ENCODE measurements around the gene KRTAP3-3. TPM values are rescaled to one million over a fixed set of nuclear protein-coding genes. Genes with fewer than 3 reads are reported as not detected.

Gene KRTAP3-3
- total RNA-seq, 4 donors from 2014 or later = not detected

DNA sequence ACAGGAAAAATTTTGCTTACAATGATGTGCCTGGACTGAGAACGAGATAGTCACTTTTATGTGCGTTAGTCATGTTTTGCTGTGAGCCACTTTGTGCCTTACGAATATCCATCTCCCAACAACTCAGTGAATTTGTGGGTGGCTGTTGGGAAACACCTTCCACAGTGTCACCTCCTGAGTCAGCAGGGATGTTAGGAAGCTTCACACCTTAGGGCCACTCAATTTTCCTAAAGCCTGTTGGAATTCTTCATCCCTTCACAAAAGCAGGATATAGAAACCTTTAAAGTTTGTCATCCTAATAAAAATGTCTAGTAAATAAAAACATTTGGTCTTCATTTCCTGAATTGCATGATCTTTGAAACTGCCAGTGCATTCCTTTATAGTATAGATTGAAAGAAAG, 19.2 kb upstream of the KRTAP3-3 start:
- TF ChIP-seq POLR2AphosphoS5 (IDR thresholded peaks at IDR 0.05) = no peak
- no peak for TF ChIP-seq EP300 (IDR thresholded peaks at IDR 0.05)
- Histone ChIP-seq H3K4me3 (no peak overlapping the region), H3K27me3 (peaks cover 4% of the 10 kb centered on the region), H3K4me1 (no peaks in the 10 kb centered on the region), H3K36me3 (no peaks in the 10 kb centered on the region), H3K9me3 (no peaks in the 10 kb centered on the region), H3K27ac (no peak overlapping the region)
- ATAC-seq = no peak
- whole genome bisulfite sequencing, 2 donors (ENCODE audit: low coverage in 1 of 2) = 76 to 82% methylated on average over 3 of the region's 3 CpGs

GRCh38 chr17:41012326-41013120, 18.6 kb upstream of the KRTAP3-3 start:
- ATAC-seq = no peak

GRCh38 chr17:41010441-41010840, 16.5 kb upstream of the KRTAP3-3 start:
- no peaks in the 10 kb centered on the region for H3K4me1 ChIP-seq
- H3K36me3 ChIP-seq = no peaks in the 10 kb centered on the region
- H3K9me3 ChIP-seq = no peaks in the 10 kb centered on the region
- no peak overlapping the region for H3K27ac ChIP-seq
- H3K27me3 ChIP-seq = no peaks in the 10 kb centered on the region
- ATAC-seq = no peak
- H3K4me3 ChIP-seq = no peak overlapping the region
- no peak for TF ChIP-seq POLR2AphosphoS5 (IDR thresholded peaks at IDR 0.05)
- TF ChIP-seq, protein P1, sequence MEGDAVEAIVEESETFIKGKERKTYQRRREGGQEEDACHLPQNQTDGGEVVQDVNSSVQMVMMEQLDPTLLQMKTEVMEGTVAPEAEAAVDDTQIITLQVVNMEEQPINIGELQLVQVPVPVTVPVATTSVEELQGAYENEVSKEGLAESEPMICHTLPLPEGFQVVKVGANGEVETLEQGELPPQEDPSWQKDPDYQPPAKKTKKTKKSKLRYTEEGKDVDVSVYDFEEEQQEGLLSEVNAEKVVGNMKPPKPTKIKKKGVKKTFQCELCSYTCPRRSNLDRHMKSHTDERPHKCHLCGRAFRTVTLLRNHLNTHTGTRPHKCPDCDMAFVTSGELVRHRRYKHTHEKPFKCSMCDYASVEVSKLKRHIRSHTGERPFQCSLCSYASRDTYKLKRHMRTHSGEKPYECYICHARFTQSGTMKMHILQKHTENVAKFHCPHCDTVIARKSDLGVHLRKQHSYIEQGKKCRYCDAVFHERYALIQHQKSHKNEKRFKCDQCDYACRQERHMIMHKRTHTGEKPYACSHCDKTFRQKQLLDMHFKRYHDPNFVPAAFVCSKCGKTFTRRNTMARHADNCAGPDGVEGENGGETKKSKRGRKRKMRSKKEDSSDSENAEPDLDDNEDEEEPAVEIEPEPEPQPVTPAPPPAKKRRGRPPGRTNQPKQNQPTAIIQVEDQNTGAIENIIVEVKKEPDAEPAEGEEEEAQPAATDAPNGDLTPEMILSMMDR (IDR thresholded peaks at IDR 0.05) = no peak

More at GRCh38 chr17:41012326-41013120, 18.6 kb upstream of the KRTAP3-3 start:
- peaks cover 4% of the 10 kb centered on the region for H3K27me3 ChIP-seq
- H3K9me3 ChIP-seq = no peaks in the 10 kb centered on the region
- no peak overlapping the region for H3K4me3 ChIP-seq
- 60 to 79% methylated on average over 4 to 6 of the region's 6 CpGs for WGBS, 2 donors (ENCODE audit: low coverage in 1 of 2)
- H3K4me1 ChIP-seq = no peaks in the 10 kb centered on the region
- H3K36me3 ChIP-seq = no peaks in the 10 kb centered on the region
- TF ChIP-seq, protein P1 (IDR thresholded peaks at IDR 0.05) = no peak
- TF ChIP-seq POLR2AphosphoS5 (IDR thresholded peaks at IDR 0.05) (no peak), EP300 (IDR thresholded peaks at IDR 0.05) (no peak), POLR2A (IDR thresholded peaks at IDR 0.05) (no peak)
- no peak overlapping the region for H3K27ac ChIP-seq

GRCh38 chr17:41009936-41010335, 16.0 kb upstream of the KRTAP3-3 start:
- TF ChIP-seq, protein P1 (IDR thresholded peaks at IDR 0.05) = no peak
- TF ChIP-seq POLR2A (IDR thresholded peaks at IDR 0.05) (no peak), POLR2AphosphoS5 (IDR thresholded peaks at IDR 0.05) (no peak), EP300 (IDR thresholded peaks at IDR 0.05) (no peak)
- H3K27me3 ChIP-seq = no peaks in the 10 kb centered on the region
- H3K9me3 ChIP-seq = no peaks in the 10 kb centered on the region
- H3K4me3 ChIP-seq = no peak overlapping the region
- 70% methylated on average over 1 of the region's 1 CpG; no CpG with 5 or more reads in 1 of the 2 donors for WGBS, 2 donors (ENCODE audit: low coverage in 1 of 2)
- no peak overlapping the region for H3K27ac ChIP-seq
- H3K36me3 ChIP-seq = no peaks in the 10 kb centered on the region
- no peaks in the 10 kb centered on the region for H3K4me1 ChIP-seq
- no peak for ATAC-seq

GRCh38 chr17:41009301-41009760, 15.4 kb upstream of the KRTAP3-3 start:
- Histone ChIP-seq H3K27ac (no peak overlapping the region), H3K4me3 (no peak overlapping the region), H3K27me3 (no peaks in the 10 kb centered on the region), H3K36me3 (no peaks in the 10 kb centered on the region), H3K4me1 (no peaks in the 10 kb centered on the region), H3K9me3 (no peaks in the 10 kb centered on the region)
- no peak for ATAC-seq
- 36 to 50% methylated on average over 3 to 4 of the region's 4 CpGs for WGBS, 2 donors (ENCODE audit: low coverage in 1 of 2)
- TF ChIP-seq EP300 (IDR thresholded peaks at IDR 0.05) = no peak
- TF ChIP-seq POLR2A (IDR thresholded peaks at IDR 0.05) = no peak
- TF ChIP-seq POLR2AphosphoS5 (IDR thresholded peaks at IDR 0.05) = no peak
- TF ChIP-seq, protein P1 (IDR thresholded peaks at IDR 0.05) = no peak
